Gastroesophageal sphincter (tissue), 4 donors: Measurements from ENCODE around the gene LILRB3. TPM values are rescaled to one million over a fixed set of nuclear protein-coding genes. Genes with fewer than 3 reads are reported as not detected.
A peak's percentile ranks its signal among the peaks of the same experiment; 100 is the strongest.
"Not testable (repeated sequence)": the region's sequence is repeated elsewhere in the genome, so short reads cannot be mapped to it uniquely, and the experiment has no call there.

Experiments used
- ATAC-seq: fragments of 150-250 bp; one replicate; pipeline ENCODE4 v1.9.1; 2016; ENCODE audit warnings: mild to moderate bottlenecking, moderate library complexity
- H3K27ac ChIP-seq, 4 donors: fragments of 200-600 bp; sonication (generic) in 3 of 4; 1 replicate in 3 of 4; 2 replicates in 1 of 4; pipeline ENCODE4 v1.5.1; 2016 to 2019
- H3K27me3 ChIP-seq: fragments of 200-600 bp; sonication (generic); one replicate; pipeline ENCODE4 v1.5.1; 2019
- H3K36me3 ChIP-seq, 2 donors: fragments of 200-600 bp; sonication (generic); one replicate each; pipeline ENCODE4 v1.5.1; 2019; ENCODE audit warnings: control low read depth in 1 of 2
- H3K4me1 ChIP-seq, 3 donors: fragments of 200-600 bp; sonication (generic); 1 replicate in 2 of 3; 2 replicates in 1 of 3; pipeline ENCODE4 v1.5.1; 2016 to 2019; ENCODE audit warnings: control low read depth in 2 of 3
- H3K4me3 ChIP-seq, 2 donors: fragments of 200-600 bp; sonication (generic); one replicate each; pipeline ENCODE4 v1.5.1; 2019; ENCODE audit warnings: mild to moderate bottlenecking in 1 of 2, moderate library complexity in 1 of 2
- H3K9me3 ChIP-seq, 3 donors: fragments of 200-600 bp; sonication (generic); one replicate each; pipeline ENCODE4 v1.5.1; 2017 to 2019; ENCODE audit warnings: control low read depth in 2 of 3
- CTCF ChIP-seq, 4 experiments: fragments of 200-600 bp in 2 of 4; fragments of 450-650 bp in 2 of 4; sonication (generic) in 1 of 4; IDR thresholded peaks; one replicate each; pipeline ENCODE4 v1.5.1; 2017 to 2019; ENCODE audit warnings: antibody characterized with exemption in 4 of 4, mild to moderate bottlenecking in 2 of 4, moderate library complexity in 2 of 4
- EP300 ChIP-seq: sonication (generic); formaldehyde crosslinking; IDR thresholded peaks from one replicate; pipeline ENCODE4 v1.6.1; 2017; ENCODE audit warnings: antibody characterized with exemption, mild to moderate bottlenecking
- POLR2A ChIP-seq, 2 donors: fragments of 450-650 bp; IDR thresholded peaks; one replicate each; pipeline ENCODE4 v1.6.1; 2017; ENCODE audit warnings: antibody characterized with exemption in 2 of 2, mild to moderate bottlenecking in 2 of 2, moderate library complexity in 1 of 2
- POLR2AphosphoS5 ChIP-seq: sonication (generic); formaldehyde crosslinking; IDR thresholded peaks from one replicate; pipeline ENCODE4 v1.6.1; 2017; ENCODE audit warnings: antibody characterized with exemption
- WGBS, 2 donors: methylation state at CpG; one replicate each; pipeline ENCODE4 v1.1.5; 2018; ENCODE audit warnings: low coverage in 1 of 2; 5-methylcytosine and 5-hydroxymethylcytosine counted together
- total RNA-seq, 4 donors: library from RNA; depleted of rRNA; stranded (reverse); fragments of >200 nt; gene quantifications; one replicate each; pipeline ENCODE4 v1.1.0, GENCODE V29; 2016

Gene LILRB3
- total RNA-seq, 4 donors from 2014 or later = 6.8 to 29.9 (median 21.3) TPM

GRCh38 chr19:54173359-54173699 is 49.5 kb downstream of the LILRB3 start:
- no peak for TF ChIP-seq POLR2A (IDR thresholded peaks at IDR 0.05)
- TF ChIP-seq EP300 = no peak
- no peak for TF ChIP-seq CTCF (IDR thresholded peaks at IDR 0.05)
- TF ChIP-seq POLR2AphosphoS5 = no peak
- 58 to 59% methylated on average over 3 to 6 of the region's 15 CpGs for WGBS, 2 donors
- H3K27ac ChIP-seq = peak overlapping the region in 2 of 4 donors; percentile 27 to 36

GRCh38 chr19:54172471-54173358 is 50.1 kb downstream of the LILRB3 start, which contains the start of gene TMC4:
TSS of gene TMC4 (minus strand) at chr19:54173160. CDS start at chr19:54173117, 43 bp downstream.
- 10 to 60% methylated on average over 1 to 3 of the region's 13 CpGs for WGBS, 2 donors
- H3K27me3 ChIP-seq = peaks cover 38% of the 10 kb centered on the region
- H3K36me3 ChIP-seq = peaks cover 0 to 7% of the 10 kb centered on the region in 2 donors
- peaks cover 0 to 11% (median 0%) of the 10 kb centered on the region in 3 donors for H3K4me1 ChIP-seq
- ATAC-seq = no peak
- TF ChIP-seq POLR2AphosphoS5 = no peak
- TF ChIP-seq POLR2A (IDR thresholded peaks at IDR 0.05) = no peak
- TF ChIP-seq CTCF (IDR thresholded peaks at IDR 0.05) = no peak
- no peak for TF ChIP-seq EP300
- H3K9me3 ChIP-seq = no peaks in the 10 kb centered on the region
- peak within 1 kb of the TSS in 1 of 2 donors; percentile 16 for H3K4me3 ChIP-seq
- H3K27ac ChIP-seq = peak within 1 kb of the TSS in 2 of 4 donors; percentile 27 to 40

More at GRCh38 chr19:54173359-54173699, 49.5 kb downstream of the LILRB3 start:
- H3K4me3 ChIP-seq = peak overlapping the region in 1 of 2 donors; percentile 16
- H3K4me1 ChIP-seq = peaks cover 0 to 8% (median 0%) of the 10 kb centered on the region in 3 donors
- ATAC-seq = no peak
- H3K27me3 ChIP-seq = peaks cover 32% of the 10 kb centered on the region
- H3K36me3 ChIP-seq = peaks cover 0 to 12% of the 10 kb centered on the region in 2 donors
- H3K9me3 ChIP-seq = no peaks in the 10 kb centered on the region

- peak overlapping the region in 1 of 4 donors; percentile 40 for H3K27ac ChIP-seq
Observed at GRCh38 chr19:54171736-54172431, 50.9 kb downstream of the LILRB3 start.

GRCh38 chr19:54169149-54169740 is 53.6 kb downstream of the LILRB3 start:
- H3K36me3 ChIP-seq = no peaks in the 10 kb centered on the region
- 86 to 100% methylated on average over 1 to 11 of the region's 21 CpGs for WGBS, 2 donors
- peaks cover 66% of the 10 kb centered on the region for H3K27me3 ChIP-seq
- TF ChIP-seq POLR2A (IDR thresholded peaks at IDR 0.05) (no peak), CTCF (IDR thresholded peaks at IDR 0.05) (no peak)
- no peak for ATAC-seq
- H3K9me3 ChIP-seq = no peaks in the 10 kb centered on the region
- peaks cover 0 to 18% (median 5%) of the 10 kb centered on the region in 3 donors for H3K4me1 ChIP-seq
- H3K4me3 ChIP-seq = no peak overlapping the region
- no peak overlapping the region for H3K27ac ChIP-seq

More at GRCh38 chr19:54171736-54172431, 50.9 kb downstream of the LILRB3 start:
- H3K4me3 ChIP-seq, H3K9me3 ChIP-seq, H3K36me3 ChIP-seq, ATAC-seq: not testable (repeated sequence)
- H3K4me1 ChIP-seq = peaks cover 0 to 11% (median 0%) of the 10 kb centered on the region in 3 donors
- peaks cover 46% of the 10 kb centered on the region for H3K27me3 ChIP-seq
- WGBS, 2 donors = 70 to 100% methylated on average over 3 to 5 of the region's 23 CpGs
